Stimulated activated CD4-positive, alpha-beta T cell treated with anti-CD3 and anti-CD28 coated beads, Interleukin-12 subunit alpha, Interleukin-12 subunit beta, amount 100 ng/mL, for 4 hours (primary cell): ENCODE results near the gene TSPAN5.
"Not testable (repeated sequence)": the region's sequence is repeated elsewhere in the genome, so short reads cannot be mapped to it uniquely, and the experiment has no call there.

Source experiments
- DNase-seq: peaks from one replicate; pipeline ENCODE4 v3.0.0-alpha.2; 2020

The TSPAN5 gene

GRCh38 chr4:98482847-98483806 is 175.3 kb downstream of the TSPAN5 start:
- DNase-seq = peak; percentile 25

- DNase-seq = no peak
Observed at GRCh38 chr4:98482503-98482846, 175.9 kb downstream of the TSPAN5 start.

- no peak for DNase-seq
Observed at GRCh38 chr4:98481167-98481566, 177.2 kb downstream of the TSPAN5 start.

GRCh38 chr4:98480535-98480934 is 177.9 kb downstream of the TSPAN5 start:
- no peak for DNase-seq

- DNase-seq = not testable (repeated sequence)
Observed at GRCh38 chr4:98479590-98479989, 178.8 kb downstream of the TSPAN5 start.

GRCh38 chr4:98476891-98477290 is 181.5 kb downstream of the TSPAN5 start:
- DNase-seq = no peak

- DNase-seq = no peak
Observed at GRCh38 chr4:98474408-98474844, 184.0 kb downstream of the TSPAN5 start.

- no peak for DNase-seq
Observed at GRCh38 chr4:98473046-98473445, 185.4 kb downstream of the TSPAN5 start.

- no peak for DNase-seq
Observed at GRCh38 chr4:98470831-98471230, 187.6 kb downstream of the TSPAN5 start.

- no peak for DNase-seq
Observed at GRCh38 chr4:98470366-98470765, 188.0 kb downstream of the TSPAN5 start.

- DNase-seq = no peak
Observed at GRCh38 chr4:98469771-98470170, 188.6 kb downstream of the TSPAN5 start.

- no peak for DNase-seq
Observed at GRCh38 chr4:98468709-98469108, 189.7 kb downstream of the TSPAN5 start.

- peak; percentile 54 for DNase-seq
Observed at GRCh38 chr4:98467627-98468072, 190.8 kb downstream of the TSPAN5 start.

- DNase-seq = no peak
Observed at GRCh38 chr4:98466868-98467599, 191.4 kb downstream of the TSPAN5 start.

GRCh38 chr4:98462487-98462886 is 195.9 kb downstream of the TSPAN5 start:
- DNase-seq = no peak

- not testable (repeated sequence) for DNase-seq
Observed at GRCh38 chr4:98461121-98461865, 197.1 kb downstream of the TSPAN5 start.

- DNase-seq = not testable (repeated sequence)
Observed at GRCh38 chr4:98457422-98457821, 201.0 kb downstream of the TSPAN5 start.

GRCh38 chr4:98452091-98452490 is 206.3 kb downstream of the TSPAN5 start:
- no peak for DNase-seq

GRCh38 chr4:98448908-98449307 is 209.5 kb downstream of the TSPAN5 start:
- no peak for DNase-seq

- DNase-seq = no peak
Observed at GRCh38 chr4:98447648-98448047, 210.8 kb downstream of the TSPAN5 start.

- DNase-seq = peak; percentile 19
Observed at GRCh38 chr4:98446499-98447375, 211.7 kb downstream of the TSPAN5 start.

GRCh38 chr4:98444371-98444770 is 214.0 kb downstream of the TSPAN5 start:
- DNase-seq = no peak
